Panc1 (cell line): Measurements from ENCODE around the gene ZMYM5.

Experiments used
- POLR2AphosphoS5 ChIP-seq: IDR thresholded peaks from 2 replicates; pipeline ENCODE4 v1.6.1; 2012; ENCODE audit warnings: mild to moderate bottlenecking, low read depth, low read length, moderate library complexity
- TF ChIP-seq, protein P1 (sequence below): fragments of 450-650 bp; IDR thresholded peaks from 2 replicates; pipeline ENCODE4 v1.5.1; 2017; ENCODE audit warnings: mild to moderate bottlenecking

DNA sequence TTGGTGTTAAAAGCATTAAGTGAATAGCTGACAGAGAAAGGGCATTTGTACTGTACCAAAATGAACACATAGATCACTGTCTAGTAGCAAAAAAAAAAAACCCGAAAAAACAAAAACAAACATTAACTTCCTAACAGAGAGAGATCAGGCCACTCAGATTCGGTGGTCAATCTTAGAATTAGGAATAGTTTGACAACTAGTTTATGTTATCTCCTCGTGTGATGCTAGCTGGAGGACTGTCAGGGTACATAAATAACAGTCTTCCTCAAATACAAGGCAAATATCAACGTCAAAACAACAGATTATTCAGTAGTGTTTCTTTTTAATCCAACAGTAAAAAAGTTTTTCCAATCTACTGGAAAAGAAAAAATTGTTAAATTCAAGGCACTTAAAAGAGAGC is 1.7 kb downstream of the ZMYM5 start:
- TF ChIP-seq, protein P1, sequence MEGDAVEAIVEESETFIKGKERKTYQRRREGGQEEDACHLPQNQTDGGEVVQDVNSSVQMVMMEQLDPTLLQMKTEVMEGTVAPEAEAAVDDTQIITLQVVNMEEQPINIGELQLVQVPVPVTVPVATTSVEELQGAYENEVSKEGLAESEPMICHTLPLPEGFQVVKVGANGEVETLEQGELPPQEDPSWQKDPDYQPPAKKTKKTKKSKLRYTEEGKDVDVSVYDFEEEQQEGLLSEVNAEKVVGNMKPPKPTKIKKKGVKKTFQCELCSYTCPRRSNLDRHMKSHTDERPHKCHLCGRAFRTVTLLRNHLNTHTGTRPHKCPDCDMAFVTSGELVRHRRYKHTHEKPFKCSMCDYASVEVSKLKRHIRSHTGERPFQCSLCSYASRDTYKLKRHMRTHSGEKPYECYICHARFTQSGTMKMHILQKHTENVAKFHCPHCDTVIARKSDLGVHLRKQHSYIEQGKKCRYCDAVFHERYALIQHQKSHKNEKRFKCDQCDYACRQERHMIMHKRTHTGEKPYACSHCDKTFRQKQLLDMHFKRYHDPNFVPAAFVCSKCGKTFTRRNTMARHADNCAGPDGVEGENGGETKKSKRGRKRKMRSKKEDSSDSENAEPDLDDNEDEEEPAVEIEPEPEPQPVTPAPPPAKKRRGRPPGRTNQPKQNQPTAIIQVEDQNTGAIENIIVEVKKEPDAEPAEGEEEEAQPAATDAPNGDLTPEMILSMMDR, result no peak
- no peak for TF ChIP-seq POLR2AphosphoS5
